Measurements from ENCODE around the gene TAS2R1.

The TAS2R1 gene

DNA sequence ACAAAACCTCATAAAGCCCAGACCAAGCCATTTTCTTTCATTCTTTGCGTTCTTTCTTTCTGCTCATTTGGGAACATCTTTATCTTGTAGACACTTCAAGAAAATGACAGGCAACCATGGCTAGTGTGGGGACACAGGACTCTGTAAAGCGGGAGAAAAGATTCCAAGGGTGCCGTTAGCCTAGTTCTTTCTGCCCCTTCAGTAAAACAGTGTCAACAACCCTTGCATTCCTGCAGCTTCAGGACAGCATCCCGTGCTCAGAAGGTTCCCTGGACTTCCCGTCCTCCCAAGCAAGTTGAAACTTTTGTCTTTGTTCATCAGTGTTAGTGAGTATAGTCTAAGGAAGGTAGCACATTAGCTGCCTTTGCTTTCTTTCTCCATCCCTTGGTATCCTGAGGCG is 41.9 kb downstream of the TAS2R1 start:
- DNase-seq (ENCODE audit: low read depth) = no peak

DNA sequence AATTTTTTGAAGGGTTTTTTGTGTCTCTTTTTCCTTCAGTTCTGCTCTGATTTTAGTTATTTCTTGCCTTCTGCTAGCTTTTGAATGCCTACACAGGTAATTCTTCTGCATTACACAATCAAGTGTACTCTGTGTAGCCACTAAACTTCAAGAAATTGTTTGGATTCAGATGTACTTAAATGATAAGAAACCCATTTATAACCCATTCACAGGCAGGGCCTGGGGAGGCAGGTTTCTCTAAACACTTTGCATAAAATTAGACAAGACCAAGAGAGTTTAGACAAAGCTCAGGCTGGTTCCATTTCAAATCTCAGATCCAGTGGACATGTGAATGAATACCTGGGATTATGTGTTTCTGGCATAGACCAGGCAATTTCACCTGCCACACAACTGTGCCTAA is 43.0 kb downstream of the TAS2R1 start:
- no peak for DNase-seq (ENCODE audit: low read depth)

- no peak for DNase-seq (ENCODE audit: low read depth)
These were observed 47.7 kb downstream of the TAS2R1 start for GRCh38 chr5:9582406-9582805.

Measured in stimulated activated CD8-positive, alpha-beta memory T cell treated with anti-CD3 and anti-CD28 coated beads, Interleukin-7, amount 100 ng/mL, for 24 hours (primary cell).